ENCODE measurements around the gene MAP7.

DNA sequence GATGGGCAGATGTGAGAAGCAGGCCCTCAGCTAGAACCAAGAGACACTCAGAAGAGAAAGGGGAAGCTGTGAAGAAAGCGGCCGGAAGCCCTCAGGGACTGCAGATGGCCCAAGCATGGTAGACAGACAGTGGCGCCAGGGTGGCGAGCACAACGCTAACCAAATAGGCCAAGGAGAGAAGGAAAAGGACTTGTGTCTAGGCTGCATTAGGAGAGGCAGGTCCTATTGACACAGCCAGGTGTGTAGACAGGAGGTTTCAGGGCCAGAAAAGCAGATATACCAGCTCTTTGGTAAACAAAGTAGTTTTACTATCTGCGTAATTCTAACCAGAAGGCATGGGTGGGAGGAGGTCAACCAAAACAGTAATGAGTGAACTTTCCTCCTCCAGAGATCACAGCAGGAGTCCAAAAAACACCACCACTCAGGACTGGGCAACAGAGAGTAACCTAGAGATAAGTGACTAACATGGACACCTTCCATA is 15.8 kb upstream of the MAP7 start:
- TF ChIP-seq GATA2 (IDR thresholded peaks at IDR 0.05; ENCODE audit: low read depth, low read length) (no peak), GATA3 (IDR thresholded peaks at IDR 0.05; ENCODE audit: low read depth, low read length) (no peak)
